ENCODE measurements around the gene TMEM54.

Gene TMEM54, protein sequence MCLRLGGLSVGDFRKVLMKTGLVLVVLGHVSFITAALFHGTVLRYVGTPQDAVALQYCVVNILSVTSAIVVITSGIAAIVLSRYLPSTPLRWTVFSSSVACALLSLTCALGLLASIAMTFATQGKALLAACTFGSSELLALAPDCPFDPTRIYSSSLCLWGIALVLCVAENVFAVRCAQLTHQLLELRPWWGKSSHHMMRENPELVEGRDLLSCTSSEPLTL

DNA sequence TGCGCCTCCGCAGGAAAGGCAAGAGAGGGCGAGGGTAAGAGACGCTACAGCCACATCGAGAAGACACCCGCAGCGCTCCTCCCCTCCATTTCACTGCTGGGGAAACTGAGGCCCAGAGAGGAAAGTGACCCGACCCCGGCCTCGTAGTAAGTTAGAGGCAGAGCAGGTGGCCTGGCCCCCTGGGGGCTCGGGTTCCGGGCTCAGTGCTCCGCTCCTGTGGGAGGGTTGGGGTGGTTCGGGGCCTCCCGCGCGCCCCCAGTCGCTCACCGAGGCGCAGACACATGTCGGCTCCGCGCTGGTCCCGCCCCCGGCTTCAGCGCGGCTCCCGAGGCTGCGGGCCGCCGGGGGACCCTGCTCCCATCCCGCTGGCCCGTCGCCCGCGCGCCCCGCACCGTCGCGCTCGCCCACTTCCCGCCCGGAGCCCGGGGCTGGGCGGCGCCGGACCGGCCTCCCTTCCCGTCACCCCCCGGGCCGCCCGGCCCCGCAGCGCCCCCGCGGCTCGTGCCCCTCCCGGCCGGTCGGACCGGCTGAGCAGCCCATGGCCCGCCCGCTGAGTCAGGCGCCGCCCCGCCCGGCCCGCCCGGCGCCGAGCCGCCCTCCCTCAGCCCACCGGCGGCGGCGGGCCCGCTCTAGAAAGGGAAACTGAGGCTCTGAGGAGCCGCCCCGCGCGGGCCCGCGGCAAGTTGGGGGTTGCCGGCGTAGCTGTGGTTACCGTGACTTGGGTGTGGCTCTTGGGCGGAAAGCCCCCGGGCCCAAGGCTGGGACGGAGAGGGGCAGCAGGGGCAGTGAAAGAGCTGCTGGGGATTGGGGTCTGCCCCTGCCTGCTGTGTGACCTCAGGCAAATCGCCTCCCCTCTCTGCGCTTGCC, at the start of gene TMEM54:
Gene TMEM54, minus strand, starts transcription at position 434 of the 867 bp plus-strand sequence. Its CDS starts 151 bp downstream, at position 283.
- DNase-seq: no peak

- DNase-seq: no peak
These were observed 48.3 kb upstream of the TMEM54 start for GRCh38 chr1:32949519-32949918.

DNA sequence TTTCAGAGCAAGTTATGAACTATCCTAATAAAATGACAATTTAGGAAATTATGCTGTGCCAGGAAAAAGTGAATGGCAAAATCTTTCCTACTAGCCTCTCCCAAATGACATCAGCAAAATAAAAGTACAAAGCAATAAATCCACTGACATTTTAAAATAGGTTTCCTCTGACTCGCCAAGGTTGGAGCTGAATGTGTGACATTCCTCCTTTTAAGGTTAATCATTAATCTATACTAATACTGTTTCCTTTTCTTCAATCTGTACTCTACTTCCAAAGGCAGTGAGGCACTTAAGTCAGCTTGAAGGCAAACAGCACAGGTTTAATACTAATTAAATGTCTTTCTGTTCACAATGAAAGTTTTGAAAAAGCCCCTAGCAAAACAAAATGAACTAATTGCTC, 47.7 kb upstream of the TMEM54 start:
- no peak for DNase-seq

DNA sequence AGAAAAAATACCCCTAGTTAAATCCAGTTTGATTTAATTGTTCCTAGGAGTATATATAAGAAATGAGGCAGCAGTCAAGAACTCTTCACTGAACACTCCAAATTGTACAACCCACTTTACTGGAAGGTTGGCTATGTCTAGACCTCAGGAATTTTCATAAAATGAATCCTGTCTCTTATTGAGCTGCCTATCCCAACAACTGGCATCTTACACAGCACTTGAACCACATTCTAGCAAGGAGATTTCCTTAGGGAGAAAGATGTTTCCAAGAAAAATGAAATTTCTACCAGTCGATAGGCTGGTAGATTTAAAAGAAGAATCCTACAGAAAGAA, 47.2 kb upstream of the TMEM54 start:
- no peak for DNase-seq

DNA sequence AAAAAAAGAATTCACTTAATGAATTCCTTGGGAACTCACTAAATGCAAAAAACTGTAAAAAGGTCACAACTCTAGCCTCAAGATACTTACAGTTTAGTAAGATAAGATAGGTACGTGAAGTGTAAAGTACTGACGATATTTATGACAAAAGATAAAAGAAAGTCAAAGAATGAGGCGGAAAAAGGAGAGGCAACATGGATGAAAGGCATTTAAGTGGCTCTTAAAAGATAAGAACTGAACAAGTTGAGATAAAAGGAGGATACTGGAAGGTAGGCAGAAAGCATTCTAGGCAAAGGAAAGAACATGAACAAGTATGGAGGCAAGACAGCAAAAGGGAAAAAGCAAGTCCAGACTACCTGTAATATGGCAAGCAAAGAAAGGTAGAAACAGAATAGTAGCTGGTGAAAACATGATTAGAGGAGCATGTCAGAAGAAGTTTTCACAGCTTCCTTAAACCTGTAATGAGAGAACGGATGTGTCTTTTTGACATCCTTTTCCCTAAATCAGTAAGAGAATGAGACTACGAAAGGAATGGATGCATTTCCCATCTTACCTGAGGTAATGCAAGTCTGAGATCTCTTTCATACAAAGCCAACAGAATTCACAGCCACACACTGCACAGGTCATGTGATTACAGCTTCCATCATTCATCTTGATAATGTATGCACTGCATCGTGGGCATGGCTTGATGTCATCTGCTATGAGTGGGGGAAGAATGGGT, 46.6 kb upstream of the TMEM54 start:
- DNase-seq: no peak

GRCh38 chr1:32946413-32946812, 45.2 kb upstream of the TMEM54 start:
- DNase-seq: no peak

GRCh38 chr1:32944180-32944579, 43.0 kb upstream of the TMEM54 start:
- DNase-seq: no peak

- no peak for DNase-seq
These were observed 38.6 kb upstream of the TMEM54 start for GRCh38 chr1:32939655-32940371.

DNA sequence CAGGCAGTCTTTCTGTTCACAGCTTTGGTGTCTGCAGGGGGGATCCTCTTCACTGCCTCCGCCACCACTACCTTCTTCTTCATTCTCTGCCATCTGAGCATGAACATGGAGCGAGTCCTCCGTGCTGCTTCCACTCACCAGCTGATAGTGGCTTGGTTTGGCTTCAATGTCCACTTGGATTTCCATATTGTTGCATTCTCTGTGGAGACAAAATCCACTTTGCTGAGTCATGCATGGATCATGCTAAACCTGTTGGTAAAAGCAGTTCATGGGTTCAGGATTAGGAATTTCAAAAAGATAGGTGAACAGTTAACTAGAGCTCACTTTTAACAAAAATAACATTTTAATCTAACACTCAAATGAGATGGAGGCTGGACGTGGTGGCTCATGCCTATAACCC, 35.9 kb upstream of the TMEM54 start:
- DNase-seq: no peak

DNA sequence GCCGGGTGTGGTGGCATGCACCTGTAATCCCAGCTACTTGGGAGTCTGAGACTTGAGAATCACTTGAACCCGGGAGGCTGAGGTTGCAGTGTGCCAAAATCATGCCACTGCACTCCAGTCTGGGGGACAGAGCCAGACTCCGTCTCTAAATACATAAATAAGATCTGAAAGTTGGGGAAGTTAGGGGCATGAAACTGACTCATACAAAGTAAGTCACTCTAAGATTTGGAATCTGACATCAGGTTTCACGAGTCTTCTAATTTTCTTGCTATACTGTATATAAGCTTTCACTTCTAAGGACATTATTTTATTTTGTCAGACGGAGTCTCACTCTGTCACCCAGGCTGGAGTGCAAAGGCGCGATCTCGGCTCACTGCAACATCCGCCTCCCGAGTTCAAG, 33.3 kb upstream of the TMEM54 start:
- no peak for DNase-seq

DNA sequence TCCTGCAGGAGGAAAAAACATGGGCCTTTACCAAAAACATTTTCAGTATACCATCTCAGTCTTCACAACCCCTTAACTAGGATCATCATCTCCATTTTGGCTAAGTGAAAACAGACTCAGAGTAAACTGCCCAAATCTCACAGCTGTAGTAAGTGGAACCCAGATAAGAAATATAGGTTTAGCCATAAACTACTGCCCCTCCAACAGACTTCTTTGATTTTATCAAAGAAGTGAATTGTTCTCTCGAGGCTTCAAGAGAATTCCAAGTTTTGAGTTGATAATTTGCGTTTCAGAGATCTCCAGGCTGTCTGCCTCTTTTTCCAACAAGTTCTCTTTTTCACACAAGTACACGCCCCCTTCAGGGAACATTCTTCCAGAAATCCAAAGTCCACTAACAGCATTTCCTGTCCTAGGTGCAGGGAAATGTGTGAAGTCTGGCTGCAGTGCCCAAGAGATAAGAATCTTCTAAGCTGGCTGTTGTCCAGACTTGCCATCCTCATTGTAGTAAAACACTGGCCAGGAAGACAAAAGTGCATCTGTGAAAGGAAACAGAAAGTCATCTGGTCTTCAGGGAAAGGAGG, 32.6 kb upstream of the TMEM54 start:
- no peak for DNase-seq

GRCh38 chr1:32931760-32932159, 30.6 kb upstream of the TMEM54 start:
- no peak for DNase-seq

GRCh38 chr1:32929366-32929765, 28.2 kb upstream of the TMEM54 start:
- DNase-seq: no peak

GRCh38 chr1:32928715-32929114, 27.5 kb upstream of the TMEM54 start:
- no peak for DNase-seq

GRCh38 chr1:32928285-32928684, 27.1 kb upstream of the TMEM54 start:
- DNase-seq: no peak

DNA sequence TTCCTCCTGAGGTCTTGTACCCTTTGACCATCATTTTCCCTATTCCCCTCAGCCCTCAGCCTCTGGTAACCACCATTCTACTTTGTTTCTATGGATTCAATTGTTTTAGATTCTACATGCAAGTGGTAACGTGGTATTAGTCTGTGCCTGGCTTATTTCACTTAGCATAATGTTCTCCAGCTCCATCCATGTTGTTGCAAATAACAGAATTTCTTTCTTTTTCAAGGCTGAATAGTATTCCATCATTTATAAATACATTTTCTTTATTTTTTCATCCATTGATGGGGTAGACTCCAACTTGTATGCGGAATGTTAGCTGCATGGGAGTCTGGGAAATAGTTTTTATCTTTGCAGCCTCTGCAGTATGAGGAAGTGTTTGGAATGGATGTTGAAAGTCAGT, 26.3 kb upstream of the TMEM54 start:
- DNase-seq: no peak

DNA sequence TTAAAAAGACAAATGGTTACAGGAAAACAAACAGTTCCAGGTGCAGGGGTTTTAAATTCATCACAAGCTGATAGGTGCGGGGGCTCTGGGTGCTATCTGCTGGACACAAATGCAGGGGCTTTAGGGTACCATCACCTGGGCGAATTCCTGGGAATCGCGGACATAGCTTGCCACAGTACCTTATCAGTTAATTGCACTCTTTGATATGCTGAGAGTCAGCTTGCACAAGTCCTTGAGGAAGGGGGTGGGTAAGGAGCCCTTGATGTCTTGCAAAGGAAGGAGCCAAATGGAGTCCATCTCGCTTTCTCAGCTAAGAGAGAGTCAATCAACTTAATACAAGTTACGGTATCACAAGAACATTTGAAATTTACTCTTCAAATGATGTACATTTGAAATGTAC, 25.4 kb upstream of the TMEM54 start:
- DNase-seq: no peak

DNA sequence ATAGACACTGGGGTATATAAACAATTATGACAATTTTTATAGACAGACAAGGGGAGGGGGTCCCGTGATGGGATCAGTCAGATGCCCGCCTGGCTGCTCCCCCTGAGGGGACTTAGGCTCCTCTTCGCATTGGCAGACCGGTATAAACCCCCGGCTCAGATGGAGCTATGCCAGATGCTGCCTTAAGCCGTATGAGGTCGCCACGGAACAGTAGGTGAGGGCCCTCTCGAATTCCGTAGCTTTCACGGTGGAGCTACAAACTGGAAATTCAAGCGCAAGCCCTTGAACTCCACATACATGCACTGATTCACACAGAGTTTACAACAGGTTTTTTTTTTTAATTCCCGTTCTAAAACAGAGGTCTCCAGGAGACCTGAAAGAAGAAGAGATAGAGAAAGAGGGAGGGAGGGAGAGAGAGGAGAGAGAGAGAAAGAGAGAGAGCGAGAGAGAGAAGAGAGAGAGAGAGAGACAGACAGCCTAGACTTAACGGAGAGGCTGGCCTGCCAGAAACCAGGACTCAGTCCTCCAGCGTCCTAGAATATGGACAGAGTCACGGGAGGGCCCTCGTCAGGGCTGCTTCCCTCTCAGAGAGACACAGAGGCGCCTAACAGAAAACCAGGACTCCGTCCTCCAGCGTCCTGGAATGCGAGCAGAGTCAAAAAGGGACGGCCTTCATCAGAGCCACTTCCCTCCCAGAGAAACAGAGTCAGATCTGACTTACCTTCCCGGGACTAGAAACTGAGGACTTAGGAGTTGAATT, 24.4 kb upstream of the TMEM54 start:
- DNase-seq: no peak

GRCh38 chr1:32924881-32925344, 23.7 kb upstream of the TMEM54 start:
- DNase-seq: no peak

DNA sequence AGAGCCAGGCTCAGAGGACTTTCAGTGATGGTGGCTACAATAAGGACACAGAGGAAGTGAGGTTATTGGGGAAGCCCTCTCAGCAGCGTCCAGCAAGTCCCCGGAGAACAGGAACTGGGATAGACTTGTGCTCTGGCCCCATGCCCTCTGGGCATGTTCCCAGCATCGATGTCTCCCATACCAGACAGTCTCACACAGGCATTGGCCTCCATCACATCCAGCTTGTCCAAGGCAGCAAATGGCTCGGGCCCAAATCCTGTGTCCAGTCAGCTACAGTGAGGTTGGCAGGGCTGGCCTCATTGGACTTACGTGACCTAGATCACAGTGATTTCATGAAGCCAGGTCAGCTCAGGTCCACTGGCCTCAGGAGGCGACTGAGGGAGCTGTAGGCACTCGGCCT, 19.6 kb upstream of the TMEM54 start:
- no peak for DNase-seq

GRCh38 chr1:32919811-32920733, 18.9 kb upstream of the TMEM54 start:
- DNase-seq: no peak

All from NCI-H2029 (cell line).